ENCODE results near the gene TAP1. TPM values are rescaled to one million over a fixed set of nuclear protein-coding genes. Genes with fewer than 3 reads are reported as not detected.

TAP1 gene
- total RNA-seq, 2 experiments from 2014 or later, result 396 to 441 TPM

GRCh38 chr6:32844839-32845383 lies 8.6 kb downstream of the TAP1 start:
- no peak for DNase-seq
- Mint-ChIP-seq H3K4me1 (peaks cover 73% of the 10 kb centered on the region), H3K9me3 (no peaks in the 10 kb centered on the region), H3K36me3 (ENCODE audit: low read depth) (peaks cover 96% of the 10 kb centered on the region), H3K27ac (peak overlapping the region; percentile 100), H3K27me3 (no peaks in the 10 kb centered on the region), H3K4me3 (peak overlapping the region; percentile 99)
- ChIA-PET CTCF (interaction anchor here (0.7 to 7.1 kb wide), 14 partner anchors 11 to 1150 kb away, joined by 3 to 88 read pairs (median 4); partner anchors contain the start of genes HLA-DMA, PSMB9 and TAP1), POLR2A (interaction anchor here (0.6 to 2.8 kb wide), 10 partner anchors 9 to 654 kb away, joined by 3 to 54 read pairs (median 4); partner anchors contain the start of genes PSMB9 and TAP1)

DNA sequence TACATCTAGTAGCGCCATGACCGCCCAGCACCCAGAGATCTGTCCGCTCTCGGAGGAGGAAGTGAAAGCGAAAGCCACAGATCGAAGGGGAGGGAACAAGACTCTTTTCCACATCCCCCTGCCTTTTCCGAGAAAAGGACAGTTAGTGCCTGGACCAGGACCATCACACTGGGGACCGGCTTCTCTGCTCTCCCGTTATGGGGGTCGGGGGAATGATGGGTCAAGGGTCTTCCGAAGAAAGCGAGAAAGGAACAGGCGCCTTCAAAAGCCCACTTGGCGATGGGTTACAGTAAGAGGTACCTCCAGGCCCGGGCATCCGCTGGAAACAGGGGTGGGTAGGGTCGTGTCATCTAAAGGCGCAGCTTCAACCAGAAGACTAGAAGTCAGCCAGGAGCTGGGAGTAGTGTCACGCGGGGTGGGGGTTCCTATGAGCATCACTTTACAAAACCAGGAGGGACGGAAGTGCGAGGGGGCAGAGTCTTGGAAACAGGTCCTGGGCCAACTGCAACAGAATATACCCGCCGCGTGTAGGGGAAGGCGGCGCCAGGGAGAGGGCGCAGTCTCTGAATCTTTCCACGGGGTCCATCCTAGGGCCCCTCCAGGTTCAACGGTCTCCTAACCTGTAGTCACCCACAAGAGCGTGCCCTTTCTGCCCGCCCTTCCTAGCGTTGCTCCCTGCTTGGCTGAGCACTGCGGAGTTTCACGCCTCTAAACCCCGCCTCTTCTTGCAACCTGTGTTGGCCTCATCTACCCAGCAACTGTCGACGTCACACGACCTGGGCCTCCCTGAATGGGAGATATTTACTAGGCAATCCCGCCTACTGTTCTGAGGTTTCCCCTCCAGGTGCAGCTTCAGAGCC lies 9.3 kb downstream of the TAP1 start, which contains the start of gene PSMB8:
PSMB8 (minus strand) TSS at position 69 of the 860 bp plus-strand sequence; CDS start at position 18, 51 bp downstream.
- POLR2A ChIA-PET, result interaction anchor here (0.6 to 2.8 kb wide), 7 partner anchors 10 to 654 kb away, joined by 3 to 54 read pairs (median 4); partner anchors contain the start of genes PSMB9 and TAP1
- H3K4me3 Mint-ChIP-seq, result peak within 1 kb of the TSS; percentile 99
- CTCF ChIA-PET, result interaction anchor here (0.7 to 7.1 kb wide), 11 partner anchors 11 to 1149 kb away, joined by 3 to 88 read pairs (median 4); partner anchors contain the start of genes HLA-DMA, PSMB9 and TAP1
- no peaks in the 10 kb centered on the region for H3K9me3 Mint-ChIP-seq
- H3K27ac Mint-ChIP-seq, result peak within 1 kb of the TSS; percentile 100
- H3K36me3 Mint-ChIP-seq (ENCODE audit: low read depth), result peaks cover 91% of the 10 kb centered on the region
- no peaks in the 10 kb centered on the region for H3K27me3 Mint-ChIP-seq
- DNase-seq, result peak; percentile 99
- H3K4me1 Mint-ChIP-seq, result peaks cover 75% of the 10 kb centered on the region

DNA sequence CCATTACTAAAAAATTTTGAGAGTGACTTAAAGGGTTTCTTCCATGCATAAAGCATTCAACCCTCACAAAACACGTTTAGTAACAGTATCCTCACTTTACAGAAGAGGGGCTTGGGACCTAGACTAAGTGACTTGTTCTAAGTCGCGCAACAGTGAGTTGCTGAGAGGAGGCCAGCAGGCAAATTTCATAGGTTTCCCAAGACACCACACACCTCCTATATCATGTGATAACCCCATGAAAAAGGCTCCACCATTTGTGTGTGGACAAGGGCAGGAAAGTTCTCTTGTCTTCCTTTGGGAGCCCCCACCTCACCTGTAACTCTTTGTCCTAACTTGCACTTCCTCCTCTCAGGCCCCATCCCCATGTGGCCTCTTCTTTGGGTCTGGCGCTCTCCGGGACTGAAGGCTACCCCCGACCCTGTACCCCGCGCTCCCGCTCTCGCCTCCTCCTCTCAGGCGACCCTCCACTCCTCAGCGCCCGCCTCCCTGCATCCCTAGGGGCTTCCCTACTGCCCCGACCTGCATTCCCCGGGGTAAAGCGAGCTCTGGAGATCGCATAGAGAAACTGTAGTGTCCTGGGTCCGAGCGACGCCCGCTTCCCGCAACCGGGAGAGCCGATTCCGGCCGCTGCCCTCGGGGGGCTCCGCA lies 10.0 kb downstream of the TAP1 start:
- no peaks in the 10 kb centered on the region for H3K27me3 Mint-ChIP-seq
- CTCF ChIA-PET, result interaction anchor here (1.0 to 7.1 kb wide), 6 partner anchors 12 to 141 kb away, joined by 3 to 88 read pairs (median 4); partner anchors contain the start of genes HLA-DMA, PSMB9 and TAP1

GRCh38 chr6:32842690-32843089 lies 10.8 kb downstream of the TAP1 start:
- Mint-ChIP-seq H3K4me3 (peak overlapping the region; percentile 99), H3K36me3 (ENCODE audit: low read depth) (peaks cover 76% of the 10 kb centered on the region), H3K27ac (peak overlapping the region; percentile 100), H3K4me1 (peaks cover 65% of the 10 kb centered on the region), H3K9me3 (no peaks in the 10 kb centered on the region), H3K27me3 (no peaks in the 10 kb centered on the region)
- ChIA-PET POLR2A (interaction anchor here (0.9 to 1.2 kb wide), 2 partner anchors 11 to 129 kb away, joined by 3 to 5 read pairs; partner anchors contain the start of gene TAP1), CTCF (interaction anchor here (0.7 to 7.1 kb wide), 5 partner anchors 8 to 135 kb away, joined by 3 to 88 read pairs (median 4); partner anchors contain the start of genes HLA-DMB, PSMB9 and TAP1)
- peak; percentile 5 for DNase-seq

More for the DNA sequence above, 10.0 kb downstream of the TAP1 start:
- no peaks in the 10 kb centered on the region for H3K9me3 Mint-ChIP-seq
- peak overlapping the region; percentile 99 for H3K4me3 Mint-ChIP-seq
- H3K36me3 Mint-ChIP-seq (ENCODE audit: low read depth), result peaks cover 84% of the 10 kb centered on the region
- peak overlapping the region; percentile 100 for H3K27ac Mint-ChIP-seq
- peak; percentile 9 for DNase-seq
- POLR2A ChIA-PET, result interaction anchor here (1.0 to 2.8 kb wide), 5 partner anchors 10 to 648 kb away, joined by 3 to 54 read pairs (median 5); partner anchors contain the start of genes PSMB9 and TAP1
- peaks cover 73% of the 10 kb centered on the region for H3K4me1 Mint-ChIP-seq

GRCh38 chr6:32842021-32842650 lies 11.4 kb downstream of the TAP1 start:
- no peak for DNase-seq
- H3K4me3 Mint-ChIP-seq, result peak overlapping the region; percentile 99
- peaks cover 64% of the 10 kb centered on the region for H3K4me1 Mint-ChIP-seq
- H3K9me3 Mint-ChIP-seq, result no peaks in the 10 kb centered on the region
- H3K27me3 Mint-ChIP-seq, result no peaks in the 10 kb centered on the region
- POLR2A ChIA-PET, result interaction anchor here (0.9 to 1.2 kb wide), 2 partner anchors 11 to 130 kb away, joined by 3 to 5 read pairs; partner anchors contain the start of gene TAP1
- peaks cover 76% of the 10 kb centered on the region for H3K36me3 Mint-ChIP-seq (ENCODE audit: low read depth)
- CTCF ChIA-PET, result interaction anchor here (0.7 to 7.1 kb wide), 5 partner anchors 9 to 136 kb away, joined by 3 to 88 read pairs (median 4); partner anchors contain the start of genes HLA-DMB, PSMB9 and TAP1
- peak overlapping the region; percentile 100 for H3K27ac Mint-ChIP-seq

GRCh38 chr6:32840604-32841246 lies 12.8 kb downstream of the TAP1 start:
- H3K27ac Mint-ChIP-seq, result peak overlapping the region; percentile 100
- no peaks in the 10 kb centered on the region for H3K9me3 Mint-ChIP-seq
- H3K4me3 Mint-ChIP-seq, result peak overlapping the region; percentile 99
- peaks cover 77% of the 10 kb centered on the region for H3K36me3 Mint-ChIP-seq (ENCODE audit: low read depth)
- CTCF ChIA-PET, result interaction anchor here (0.8 to 7.1 kb wide), 3 partner anchors 15 to 131 kb away, joined by 3 to 88 read pairs (median 4); partner anchors contain the start of genes PSMB9 and TAP1
- peaks cover 67% of the 10 kb centered on the region for H3K4me1 Mint-ChIP-seq
- DNase-seq, result peak; percentile 70
- POLR2A ChIA-PET, result interaction anchor here (1.0 to 3.6 kb wide), 3 partner anchors 13 to 131 kb away, joined by 3 to 19 read pairs (median 4); partner anchors contain the start of genes PSMB9 and TAP1
- no peaks in the 10 kb centered on the region for H3K27me3 Mint-ChIP-seq

DNA sequence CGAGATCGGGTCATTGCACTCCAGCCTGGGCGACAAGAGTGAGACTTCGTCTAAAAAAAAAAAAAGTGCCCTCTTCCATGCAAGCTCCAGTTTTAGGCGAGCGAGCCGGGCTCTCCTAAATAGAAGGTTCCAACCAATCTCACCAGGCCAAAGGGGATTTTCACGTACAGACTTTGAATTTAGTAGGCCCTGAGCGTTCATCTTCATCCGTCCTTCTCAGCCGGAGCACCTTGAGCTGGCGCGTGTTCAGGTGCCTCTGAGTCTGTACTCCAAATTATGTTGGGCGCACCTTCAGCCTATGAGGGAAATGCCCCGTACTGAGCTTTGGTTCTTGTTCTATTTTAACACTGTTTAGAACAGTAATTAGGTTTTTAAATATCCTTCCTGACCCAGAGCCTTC lies 14.1 kb downstream of the TAP1 start:
- no peak overlapping the region for H3K4me3 Mint-ChIP-seq
- ChIA-PET CTCF (interaction anchor here (0.6 to 3.9 kb wide), 24 partner anchors 8 to 408 kb away, joined by 3 to 171 read pairs (median 9); partner anchors contain the start of genes BRD2, HLA-DMA, PSMB9 and TAP1), POLR2A (interaction anchor here (1.0 to 3.6 kb wide), 5 partner anchors 14 to 132 kb away, joined by 4 to 37 read pairs (median 19); partner anchors contain the start of genes PSMB9 and TAP1)
- H3K36me3 Mint-ChIP-seq (ENCODE audit: low read depth), result peaks cover 78% of the 10 kb centered on the region
- DNase-seq, result no peak
- H3K9me3 Mint-ChIP-seq, result no peaks in the 10 kb centered on the region
- H3K27me3 Mint-ChIP-seq, result no peaks in the 10 kb centered on the region
- peaks cover 74% of the 10 kb centered on the region for H3K4me1 Mint-ChIP-seq
- H3K27ac Mint-ChIP-seq, result peak overlapping the region; percentile 100

- peaks cover 78% of the 10 kb centered on the region for H3K36me3 Mint-ChIP-seq (ENCODE audit: low read depth)
- peak within 1 kb of the TSS; percentile 89 for H3K4me3 Mint-ChIP-seq
- POLR2A ChIA-PET, result interaction anchor here (0.6 to 3.6 kb wide), 9 partner anchors 13 to 133 kb away, joined by 3 to 37 read pairs (median 5); partner anchors contain the start of genes PSMB9 and TAP1
- no peaks in the 10 kb centered on the region for H3K9me3 Mint-ChIP-seq
- no peaks in the 10 kb centered on the region for H3K27me3 Mint-ChIP-seq
- H3K4me1 Mint-ChIP-seq, result peaks cover 84% of the 10 kb centered on the region
- H3K27ac Mint-ChIP-seq, result peak within 1 kb of the TSS; percentile 100
- peak; percentile 97 for DNase-seq
- CTCF ChIA-PET, result interaction anchor here (0.5 to 3.9 kb wide), 49 partner anchors 9 to 1195 kb away, joined by 3 to 171 read pairs (median 4); partner anchors contain the start of genes B3GALT4, BRD2, HLA-DMA and PFDN6
Measured at GRCh38 chr6:32838114-32838958, 15.2 kb downstream of the TAP1 start, which contains the start of gene TAP2. Gene TAP2, minus strand, starts transcription at chr6:32838739. Its CDS starts 506 bp downstream, at chr6:32838233.

DNA sequence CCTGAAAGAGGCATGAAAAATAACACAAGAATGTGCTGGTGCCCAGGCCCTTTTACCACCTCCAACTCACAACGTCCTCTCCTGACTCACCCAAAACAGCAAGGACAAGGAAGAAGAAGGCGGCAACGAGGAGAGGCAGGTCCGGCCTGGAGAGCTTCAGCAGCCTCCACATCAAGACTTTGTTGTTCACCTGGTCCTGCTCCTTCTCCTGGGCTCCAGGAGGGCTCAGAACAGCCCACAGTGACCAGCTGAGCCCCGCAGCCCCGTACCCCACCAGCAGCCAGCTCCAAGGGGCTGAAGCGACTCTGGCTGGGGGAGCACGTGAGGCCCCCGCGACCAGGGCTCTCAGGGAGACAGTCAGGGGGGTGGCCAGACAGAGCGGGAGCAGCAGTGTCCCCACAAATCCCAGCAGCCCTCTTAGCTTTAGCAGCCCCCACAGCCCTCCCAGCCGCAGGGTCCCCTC lies 15.8 kb downstream of the TAP1 start:
- Mint-ChIP-seq H3K27ac (peak overlapping the region; percentile 100), H3K36me3 (ENCODE audit: low read depth) (peaks cover 78% of the 10 kb centered on the region), H3K9me3 (no peaks in the 10 kb centered on the region), H3K27me3 (no peaks in the 10 kb centered on the region), H3K4me1 (peaks cover 87% of the 10 kb centered on the region), H3K4me3 (peak overlapping the region; percentile 89)
- CTCF ChIA-PET, result interaction anchor here (0.7 to 3.9 kb wide), 21 partner anchors 9 to 427 kb away, joined by 3 to 171 read pairs (median 9); partner anchors contain the start of genes BRD2, HLA-DMA, PSMB9 and TAP1
- peak; percentile 6 for DNase-seq
- POLR2A ChIA-PET, result interaction anchor here (0.6 to 3.6 kb wide), 6 partner anchors 15 to 134 kb away, joined by 4 to 37 read pairs (median 13); partner anchors contain the start of genes PSMB9 and TAP1

DNA sequence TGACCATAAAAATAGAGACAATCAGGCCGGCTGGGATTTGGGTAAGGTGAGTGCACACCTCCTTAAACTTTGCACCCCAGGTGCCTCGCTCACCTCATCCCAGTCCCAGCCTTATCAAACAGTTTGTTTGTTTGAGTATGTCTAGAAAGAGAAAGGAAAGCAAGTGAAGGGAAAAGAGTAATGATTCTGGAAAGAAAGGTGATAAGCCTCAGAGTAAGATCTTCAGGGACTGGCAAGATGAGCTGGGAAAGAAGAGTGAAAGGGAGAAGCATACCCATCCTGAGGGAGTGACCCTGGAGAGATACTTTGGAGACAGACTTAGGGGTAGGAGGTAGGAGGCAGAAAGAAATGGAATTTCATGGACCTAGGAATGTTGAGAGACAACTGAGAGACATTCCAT lies 16.6 kb downstream of the TAP1 start:
- Mint-ChIP-seq H3K4me1 (peaks cover 87% of the 10 kb centered on the region), H3K9me3 (no peaks in the 10 kb centered on the region), H3K27me3 (no peaks in the 10 kb centered on the region), H3K27ac (peak overlapping the region; percentile 100), H3K4me3 (peak overlapping the region; percentile 89), H3K36me3 (ENCODE audit: low read depth) (peaks cover 78% of the 10 kb centered on the region)
- peak; percentile 1 for DNase-seq
- CTCF ChIA-PET, result interaction anchor here (2.5 to 3.9 kb wide), 4 partner anchors 10 to 148 kb away, joined by 12 to 171 read pairs (median 58); partner anchors contain the start of genes PSMB9 and TAP1
- POLR2A ChIA-PET, result no interaction called here
